ENCODE measurements around the gene STXBP6. TPM values are rescaled to one million over a fixed set of nuclear protein-coding genes. Genes with fewer than 3 reads are reported as not detected.

Gene STXBP6
- total and polyA plus RNA-seq, 2 of the 13 experiments (the other 11 are each of a cell fraction or from before 2014, with no cell fraction given) = 35.3 to 42.8 TPM

DNA sequence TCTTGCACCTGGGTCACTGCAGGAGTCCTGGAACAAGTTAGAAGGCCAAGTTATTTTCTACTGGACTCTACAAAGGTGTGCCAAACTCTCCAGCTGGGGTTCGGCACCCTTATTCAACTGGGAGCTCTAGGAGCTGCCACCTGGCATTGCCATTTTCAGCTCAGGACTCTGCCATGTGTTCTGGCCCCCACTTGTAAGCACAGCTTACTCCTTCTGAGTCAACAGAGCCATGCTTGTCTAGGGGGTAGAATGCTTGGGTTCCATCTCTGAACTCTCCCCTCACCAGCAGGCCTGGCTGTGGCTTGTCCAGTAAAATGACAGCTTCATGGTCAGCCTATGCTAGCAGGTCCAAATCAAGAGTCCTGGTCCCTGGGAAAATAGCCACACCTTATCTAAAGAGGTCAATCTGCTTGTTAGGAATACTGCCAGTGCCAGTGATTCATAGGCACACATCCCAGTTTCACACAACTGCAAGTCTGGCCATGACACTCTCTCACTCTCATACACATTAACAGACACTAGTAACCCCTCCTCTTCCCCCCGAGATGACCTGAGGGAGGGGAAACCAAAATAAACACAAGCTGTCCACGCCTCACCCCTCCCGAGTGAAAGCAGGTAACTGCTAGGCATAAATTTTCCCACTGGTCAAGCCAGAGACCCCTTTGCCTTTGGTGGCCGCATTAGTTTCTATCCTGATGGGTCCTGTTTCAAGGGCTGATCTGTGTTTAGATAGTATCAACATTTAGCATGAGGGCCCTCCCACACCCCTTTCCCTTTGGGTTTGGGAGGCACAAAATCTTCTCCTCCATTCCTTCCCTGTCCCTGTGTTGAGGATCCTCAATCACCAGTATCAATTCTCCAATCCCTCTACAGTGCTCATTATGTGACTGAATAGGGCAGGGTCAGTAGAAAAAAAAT is 233.7 kb downstream of the STXBP6 start (continued):
- TF ChIP-seq, protein P1, sequence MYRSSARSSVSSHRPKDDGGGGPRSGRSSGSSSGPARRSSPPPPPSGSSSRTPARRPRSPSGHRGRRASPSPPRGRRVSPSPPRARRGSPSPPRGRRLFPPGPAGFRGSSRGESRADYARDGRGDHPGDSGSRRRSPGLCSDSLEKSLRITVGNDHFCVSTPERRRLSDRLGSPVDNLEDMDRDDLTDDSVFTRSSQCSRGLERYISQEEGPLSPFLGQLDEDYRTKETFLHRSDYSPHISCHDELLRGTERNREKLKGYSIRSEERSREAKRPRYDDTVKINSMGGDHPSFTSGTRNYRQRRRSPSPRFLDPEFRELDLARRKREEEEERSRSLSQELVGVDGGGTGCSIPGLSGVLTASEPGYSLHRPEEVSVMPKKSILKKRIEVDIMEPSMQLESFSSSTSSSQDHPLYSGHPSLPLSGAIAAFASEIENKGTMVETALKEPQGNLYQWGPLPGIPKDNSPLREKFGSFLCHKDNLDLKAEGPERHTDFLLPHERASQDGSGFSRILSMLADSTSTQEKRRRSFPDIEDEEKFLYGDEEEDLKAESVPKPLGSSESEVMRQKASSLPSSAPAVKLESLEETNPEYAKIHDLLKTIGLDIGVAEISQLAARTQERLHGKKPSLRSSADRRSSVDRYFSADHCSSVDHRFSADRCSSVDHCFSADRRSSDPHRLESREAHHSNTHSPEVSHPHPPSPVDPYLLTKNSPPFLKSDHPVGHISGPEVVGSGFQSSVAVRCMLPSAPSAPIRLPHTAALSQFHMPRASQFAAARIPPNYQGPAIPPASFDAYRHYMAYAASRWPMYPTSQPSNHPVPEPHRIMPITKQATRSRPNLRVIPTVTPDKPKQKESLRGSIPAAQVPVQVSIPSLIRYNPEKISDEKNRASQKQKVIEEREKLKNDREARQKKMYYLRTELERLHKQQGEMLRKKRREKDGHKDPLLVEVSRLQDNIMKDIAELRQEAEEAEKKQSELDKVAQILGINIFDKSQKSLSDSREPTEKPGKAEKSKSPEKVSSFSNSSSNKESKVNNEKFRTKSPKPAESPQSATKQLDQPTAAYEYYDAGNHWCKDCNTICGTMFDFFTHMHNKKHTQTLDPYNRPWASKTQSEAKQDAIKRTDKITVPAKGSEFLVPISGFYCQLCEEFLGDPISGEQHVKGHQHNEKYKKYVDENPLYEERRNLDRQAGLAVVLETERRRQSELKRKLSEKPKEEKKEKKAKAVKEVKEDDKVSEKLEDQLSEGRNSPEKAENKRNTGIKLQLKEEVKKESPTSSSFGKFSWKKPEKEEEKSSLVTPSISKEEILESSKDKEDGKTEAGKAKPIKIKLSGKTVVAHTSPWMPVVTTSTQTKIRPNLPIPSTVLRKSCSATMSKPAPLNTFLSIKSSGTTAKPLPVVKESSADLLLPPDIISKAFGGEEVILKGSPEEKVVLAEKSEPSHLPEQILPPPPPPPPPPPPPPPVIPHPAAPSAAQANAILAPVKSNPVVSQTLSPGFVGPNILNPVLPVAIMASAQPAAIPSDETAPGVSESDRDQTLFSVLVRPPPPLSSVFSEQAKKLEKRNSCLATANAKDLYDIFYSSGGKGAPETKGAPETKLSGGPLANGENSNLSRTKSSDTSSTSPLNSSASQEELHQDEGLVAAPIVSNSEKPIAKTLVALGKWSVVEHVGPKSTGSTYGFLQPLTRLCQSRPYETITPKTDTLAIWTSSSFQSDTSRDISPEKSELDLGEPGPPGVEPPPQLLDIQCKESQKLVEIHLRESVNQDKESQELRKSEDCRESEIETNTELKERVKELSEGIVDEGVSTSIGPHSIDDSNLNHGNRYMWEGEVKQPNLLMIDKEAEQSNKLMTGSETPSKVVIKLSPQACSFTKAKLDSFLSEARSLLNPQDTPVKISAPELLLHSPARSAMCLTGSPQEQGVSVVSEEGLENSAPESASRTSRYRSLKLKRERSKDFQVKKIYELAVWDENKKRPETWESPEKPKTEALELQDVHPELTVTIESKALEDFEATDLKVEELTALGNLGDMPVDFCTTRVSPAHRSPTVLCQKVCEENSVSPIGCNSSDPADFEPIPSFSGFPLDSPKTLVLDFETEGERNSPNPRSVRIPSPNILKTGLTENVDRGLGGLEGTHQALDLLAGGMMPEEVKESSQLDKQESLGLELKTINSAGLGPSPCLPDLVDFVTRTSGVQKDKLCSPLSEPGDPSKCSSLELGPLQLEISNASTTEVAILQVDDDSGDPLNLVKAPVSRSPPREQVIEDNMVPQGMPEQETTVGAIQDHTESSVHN (CRISPR knock-in tag; IDR thresholded peaks at IDR 0.05) = peak; percentile 57; the same call in 1 of the 2 replicates
- TF ChIP-seq, protein P2, sequence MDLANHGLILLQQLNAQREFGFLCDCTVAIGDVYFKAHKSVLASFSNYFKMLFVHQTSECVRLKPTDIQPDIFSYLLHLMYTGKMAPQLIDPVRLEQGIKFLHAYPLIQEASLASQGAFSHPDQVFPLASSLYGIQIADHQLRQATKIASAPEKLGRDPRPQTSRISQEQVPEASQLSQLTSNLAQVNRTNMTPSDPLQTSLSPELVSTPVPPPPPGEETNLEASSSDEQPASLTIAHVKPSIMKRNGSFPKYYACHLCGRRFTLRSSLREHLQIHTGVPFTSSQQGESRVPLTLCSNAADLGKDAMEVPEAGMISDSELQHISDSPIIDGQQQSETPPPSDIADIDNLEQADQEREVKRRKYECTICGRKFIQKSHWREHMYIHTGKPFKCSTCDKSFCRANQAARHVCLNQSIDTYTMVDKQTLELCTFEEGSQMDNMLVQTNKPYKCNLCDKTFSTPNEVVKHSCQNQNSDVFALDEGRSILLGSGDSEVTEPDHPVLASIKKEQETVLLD (CRISPR knock-in tag; IDR thresholded peaks at IDR 0.05; ENCODE audit: low read depth) = no peak
- TF ChIP-seq MTF2 (CRISPR knock-in tag; IDR thresholded peaks at IDR 0.05; ENCODE audit: borderline replicate concordance) (no peak), ZNF766 (CRISPR knock-in tag; IDR thresholded peaks at IDR 0.05; ENCODE audit: borderline replicate concordance) (no peak), HDAC2 (CRISPR knock-in tag; IDR thresholded peaks at IDR 0.05) (peak; percentile 89; the same call in 1 of the 2 replicates), IRF2 (CRISPR knock-in tag; IDR thresholded peaks at IDR 0.05) (peak; percentile 81), DNMT3B (CRISPR knock-in tag; conservative IDR thresholded peaks at IDR 0.05) (no peak), ZNF230 (CRISPR knock-in tag; IDR thresholded peaks at IDR 0.05) (0 out of 2 replicates have a peak, but pooled peaks have one; percentile 24), FOSL2 (CRISPR knock-in tag; IDR thresholded peaks at IDR 0.05) (peak; percentile 97), KDM2A (CRISPR knock-in tag; IDR thresholded peaks at IDR 0.05; ENCODE audit: borderline replicate concordance, low read depth) (no peak; the same call in 1 of the 2 replicates), HOXD1 (CRISPR knock-in tag; IDR thresholded peaks at IDR 0.05) (peak; percentile 88; the same call in 1 of the 2 replicates), HNRNPH1 (optimal IDR thresholded peaks at IDR 0.05; ENCODE audit: low read depth, low read length) (no peak), PRPF4 (IDR thresholded peaks at IDR 0.05; ENCODE audit: low read depth, low read length, poor library complexity, severe bottlenecking) (no peak)
- TF ChIP-seq, protein P3, sequence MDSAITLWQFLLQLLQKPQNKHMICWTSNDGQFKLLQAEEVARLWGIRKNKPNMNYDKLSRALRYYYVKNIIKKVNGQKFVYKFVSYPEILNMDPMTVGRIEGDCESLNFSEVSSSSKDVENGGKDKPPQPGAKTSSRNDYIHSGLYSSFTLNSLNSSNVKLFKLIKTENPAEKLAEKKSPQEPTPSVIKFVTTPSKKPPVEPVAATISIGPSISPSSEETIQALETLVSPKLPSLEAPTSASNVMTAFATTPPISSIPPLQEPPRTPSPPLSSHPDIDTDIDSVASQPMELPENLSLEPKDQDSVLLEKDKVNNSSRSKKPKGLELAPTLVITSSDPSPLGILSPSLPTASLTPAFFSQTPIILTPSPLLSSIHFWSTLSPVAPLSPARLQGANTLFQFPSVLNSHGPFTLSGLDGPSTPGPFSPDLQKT (CRISPR knock-in tag; IDR thresholded peaks at IDR 0.05; ENCODE audit: borderline replicate concordance) = no peak
- TF ChIP-seq, protein P4, sequence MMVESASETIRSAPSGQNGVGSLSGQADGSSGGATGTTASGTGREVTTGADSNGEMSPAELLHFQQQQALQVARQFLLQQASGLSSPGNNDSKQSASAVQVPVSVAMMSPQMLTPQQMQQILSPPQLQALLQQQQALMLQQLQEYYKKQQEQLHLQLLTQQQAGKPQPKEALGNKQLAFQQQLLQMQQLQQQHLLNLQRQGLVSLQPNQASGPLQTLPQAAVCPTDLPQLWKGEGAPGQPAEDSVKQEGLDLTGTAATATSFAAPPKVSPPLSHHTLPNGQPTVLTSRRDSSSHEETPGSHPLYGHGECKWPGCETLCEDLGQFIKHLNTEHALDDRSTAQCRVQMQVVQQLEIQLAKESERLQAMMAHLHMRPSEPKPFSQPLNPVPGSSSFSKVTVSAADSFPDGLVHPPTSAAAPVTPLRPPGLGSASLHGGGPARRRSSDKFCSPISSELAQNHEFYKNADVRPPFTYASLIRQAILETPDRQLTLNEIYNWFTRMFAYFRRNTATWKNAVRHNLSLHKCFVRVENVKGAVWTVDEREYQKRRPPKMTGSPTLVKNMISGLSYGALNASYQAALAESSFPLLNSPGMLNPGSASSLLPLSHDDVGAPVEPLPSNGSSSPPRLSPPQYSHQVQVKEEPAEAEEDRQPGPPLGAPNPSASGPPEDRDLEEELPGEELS (CRISPR knock-in tag; IDR thresholded peaks at IDR 0.05) = peak; percentile 98

Data from HepG2 (cell line).